ENCODE measurements around the gene CES4A.

GRCh38 chr16:66954097-66954659 is 34.2 kb upstream of the CES4A start:
- TF ChIP-seq SP1 (CRISPR knock-in tag; conservative IDR thresholded peaks at IDR 0.05) (no peak), MAX (CRISPR knock-in tag; IDR thresholded peaks at IDR 0.05) (no peak), CTCF (IDR thresholded peaks at IDR 0.05) (peak; percentile 62; the same call in 1 of the 2 replicates), CREB1 (CRISPR knock-in tag; IDR thresholded peaks at IDR 0.05) (no peak), NR3C1 (CRISPR knock-in tag; conservative IDR thresholded peaks at IDR 0.05; ENCODE audit: low read depth) (no peak), FOXK1 (CRISPR knock-in tag; IDR thresholded peaks at IDR 0.05) (no peak), NFATC4 (CRISPR knock-in tag; IDR thresholded peaks at IDR 0.05) (no peak), HMGXB4 (CRISPR knock-in tag; IDR thresholded peaks at IDR 0.05) (no peak), JUN (CRISPR knock-in tag; IDR thresholded peaks at IDR 0.05) (no peak), NFYB (CRISPR knock-in tag; conservative IDR thresholded peaks at IDR 0.05; ENCODE audit: low read depth) (no peak), CREM (CRISPR knock-in tag; IDR thresholded peaks at IDR 0.05) (no peak), ZBTB43 (CRISPR knock-in tag; IDR thresholded peaks at IDR 0.05) (no peak), AFF4 (CRISPR knock-in tag; IDR thresholded peaks at IDR 0.05; ENCODE audit: borderline replicate concordance) (no peak)

Data from WTC11 (cell line).